ENCODE measurements around the gene KIAA1217. TPM values are rescaled to one million over a fixed set of nuclear protein-coding genes. Genes with fewer than 3 reads are reported as not detected.

Gene KIAA1217
- total RNA-seq, 2 donors from 2014 or later, result 92.5 to 188 TPM

- peak; percentile 39 for DNase-seq (ENCODE audit: low spot score)
- H3K27ac ChIP-seq, result peak overlapping the region; percentile 79 to 83
- H3K27me3 ChIP-seq (replicated peaks; ENCODE audit: insufficient read depth), result no peaks in the 10 kb centered on the region
- 40% methylated on average over 14 of the region's 14 CpGs for WGBS
- no peaks in the 10 kb centered on the region for H3K9me3 ChIP-seq
- H3K36me3 ChIP-seq, result no peaks in the 10 kb centered on the region
- H3K4me1 ChIP-seq (replicated peaks), result peaks cover 18% of the 10 kb centered on the region
- peak; percentile 46 for TF ChIP-seq POLR2A (IDR thresholded peaks at IDR 0.05)
- TF ChIP-seq, protein P1, sequence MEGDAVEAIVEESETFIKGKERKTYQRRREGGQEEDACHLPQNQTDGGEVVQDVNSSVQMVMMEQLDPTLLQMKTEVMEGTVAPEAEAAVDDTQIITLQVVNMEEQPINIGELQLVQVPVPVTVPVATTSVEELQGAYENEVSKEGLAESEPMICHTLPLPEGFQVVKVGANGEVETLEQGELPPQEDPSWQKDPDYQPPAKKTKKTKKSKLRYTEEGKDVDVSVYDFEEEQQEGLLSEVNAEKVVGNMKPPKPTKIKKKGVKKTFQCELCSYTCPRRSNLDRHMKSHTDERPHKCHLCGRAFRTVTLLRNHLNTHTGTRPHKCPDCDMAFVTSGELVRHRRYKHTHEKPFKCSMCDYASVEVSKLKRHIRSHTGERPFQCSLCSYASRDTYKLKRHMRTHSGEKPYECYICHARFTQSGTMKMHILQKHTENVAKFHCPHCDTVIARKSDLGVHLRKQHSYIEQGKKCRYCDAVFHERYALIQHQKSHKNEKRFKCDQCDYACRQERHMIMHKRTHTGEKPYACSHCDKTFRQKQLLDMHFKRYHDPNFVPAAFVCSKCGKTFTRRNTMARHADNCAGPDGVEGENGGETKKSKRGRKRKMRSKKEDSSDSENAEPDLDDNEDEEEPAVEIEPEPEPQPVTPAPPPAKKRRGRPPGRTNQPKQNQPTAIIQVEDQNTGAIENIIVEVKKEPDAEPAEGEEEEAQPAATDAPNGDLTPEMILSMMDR (IDR thresholded peaks at IDR 0.05), result no peak
- peak; percentile 5 for TF ChIP-seq POLR2AphosphoS5 (IDR thresholded peaks at IDR 0.05)
- peak overlapping the region; percentile 0 to 31 for H3K4me3 ChIP-seq
- intact Hi-C loops (cut with DNase I), result no loop called here
Observed at GRCh38 chr10:24255115-24255880, 46.4 kb downstream of the KIAA1217 start.

DNA sequence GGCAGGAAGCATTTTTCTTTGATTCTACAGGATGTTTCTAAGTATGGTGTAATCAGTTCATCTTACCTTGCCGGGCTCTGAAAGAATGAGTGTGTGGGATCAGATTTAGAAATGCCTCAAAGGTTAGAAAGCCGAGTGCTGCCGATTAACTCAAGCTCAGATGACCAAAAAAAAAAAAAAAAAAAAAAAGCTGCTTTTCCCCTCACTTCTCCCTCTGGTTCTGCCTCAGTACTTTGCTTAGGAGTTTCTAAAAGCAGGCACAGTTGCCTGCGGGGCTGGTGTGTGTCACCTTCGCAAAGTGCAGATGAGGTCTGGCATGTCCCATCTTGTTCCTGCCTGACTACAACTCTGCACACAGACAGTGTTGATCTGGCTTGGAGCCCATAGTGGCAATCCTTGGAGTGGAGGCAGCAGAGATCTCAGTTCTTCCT lies 47.0 kb downstream of the KIAA1217 start:
- no peaks in the 10 kb centered on the region for H3K36me3 ChIP-seq
- WGBS, result 22% methylated on average over 5 of the region's 5 CpGs
- no peaks in the 10 kb centered on the region for H3K9me3 ChIP-seq
- H3K27me3 ChIP-seq (replicated peaks; ENCODE audit: insufficient read depth), result no peaks in the 10 kb centered on the region
- TF ChIP-seq POLR2AphosphoS5 (IDR thresholded peaks at IDR 0.05) (peak; percentile 78), POLR2A (IDR thresholded peaks at IDR 0.05) (no peak)
- intact Hi-C loops (cut with DNase I), result no loop called here
- peak overlapping the region; percentile 79 to 83 for H3K27ac ChIP-seq
- H3K4me3 ChIP-seq, result peak overlapping the region in 1 of 2 donors; percentile 31
- DNase-seq (ENCODE audit: low spot score), result peak; percentile 91
- peaks cover 18% of the 10 kb centered on the region for H3K4me1 ChIP-seq (replicated peaks)

GRCh38 chr10:24256619-24257107 lies 47.7 kb downstream of the KIAA1217 start:
- Histone ChIP-seq H3K4me3 (peak overlapping the region in 1 of 2 donors; percentile 31), H3K4me1 (replicated peaks) (peaks cover 18% of the 10 kb centered on the region), H3K27me3 (replicated peaks; ENCODE audit: insufficient read depth) (no peaks in the 10 kb centered on the region), H3K36me3 (no peaks in the 10 kb centered on the region), H3K27ac (peak overlapping the region; percentile 79 to 83), H3K9me3 (no peaks in the 10 kb centered on the region)
- no peak for DNase-seq (ENCODE audit: low spot score)
- WGBS, result 49% methylated on average over 2 of the region's 2 CpGs
- no peak for TF ChIP-seq POLR2A (IDR thresholded peaks at IDR 0.05)
- TF ChIP-seq, protein P1 (IDR thresholded peaks at IDR 0.05), result no peak
- TF ChIP-seq POLR2AphosphoS5 (IDR thresholded peaks at IDR 0.05), result no peak
- intact Hi-C loops (cut with DNase I), result no loop called here

DNA sequence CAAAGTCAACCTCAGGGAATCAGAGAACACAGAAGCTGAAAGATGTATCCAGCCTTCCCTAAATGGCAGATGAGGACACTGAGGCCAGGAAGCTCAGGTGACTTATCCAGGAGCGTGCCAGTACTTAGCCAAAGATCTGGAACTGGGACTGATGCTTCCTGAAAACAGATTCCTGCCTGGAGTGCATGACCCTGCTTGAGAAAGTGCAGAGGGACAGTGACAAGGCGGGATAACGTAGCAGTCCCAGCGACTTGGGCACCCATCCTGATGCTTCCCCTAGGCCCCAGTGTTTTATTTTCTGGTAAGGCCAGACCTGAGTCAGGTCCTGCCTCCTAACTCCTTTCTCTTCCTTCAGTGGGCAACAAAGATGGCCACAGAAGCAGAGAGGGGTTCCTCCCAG lies 48.6 kb downstream of the KIAA1217 start:
- DNase-seq (ENCODE audit: low spot score), result no peak
- Histone ChIP-seq H3K9me3 (no peaks in the 10 kb centered on the region), H3K4me1 (replicated peaks) (peaks cover 11% of the 10 kb centered on the region), H3K4me3 (no peak overlapping the region), H3K36me3 (no peaks in the 10 kb centered on the region), H3K27ac (no peak overlapping the region), H3K27me3 (replicated peaks; ENCODE audit: insufficient read depth) (no peaks in the 10 kb centered on the region)
- no peak for TF ChIP-seq POLR2A (IDR thresholded peaks at IDR 0.05)
- no peak for TF ChIP-seq POLR2AphosphoS5 (IDR thresholded peaks at IDR 0.05)
- TF ChIP-seq, protein P1 (IDR thresholded peaks at IDR 0.05), result no peak
- 88% methylated on average over 4 of the region's 4 CpGs for WGBS
- intact Hi-C loops (cut with DNase I), result no loop called here

DNA sequence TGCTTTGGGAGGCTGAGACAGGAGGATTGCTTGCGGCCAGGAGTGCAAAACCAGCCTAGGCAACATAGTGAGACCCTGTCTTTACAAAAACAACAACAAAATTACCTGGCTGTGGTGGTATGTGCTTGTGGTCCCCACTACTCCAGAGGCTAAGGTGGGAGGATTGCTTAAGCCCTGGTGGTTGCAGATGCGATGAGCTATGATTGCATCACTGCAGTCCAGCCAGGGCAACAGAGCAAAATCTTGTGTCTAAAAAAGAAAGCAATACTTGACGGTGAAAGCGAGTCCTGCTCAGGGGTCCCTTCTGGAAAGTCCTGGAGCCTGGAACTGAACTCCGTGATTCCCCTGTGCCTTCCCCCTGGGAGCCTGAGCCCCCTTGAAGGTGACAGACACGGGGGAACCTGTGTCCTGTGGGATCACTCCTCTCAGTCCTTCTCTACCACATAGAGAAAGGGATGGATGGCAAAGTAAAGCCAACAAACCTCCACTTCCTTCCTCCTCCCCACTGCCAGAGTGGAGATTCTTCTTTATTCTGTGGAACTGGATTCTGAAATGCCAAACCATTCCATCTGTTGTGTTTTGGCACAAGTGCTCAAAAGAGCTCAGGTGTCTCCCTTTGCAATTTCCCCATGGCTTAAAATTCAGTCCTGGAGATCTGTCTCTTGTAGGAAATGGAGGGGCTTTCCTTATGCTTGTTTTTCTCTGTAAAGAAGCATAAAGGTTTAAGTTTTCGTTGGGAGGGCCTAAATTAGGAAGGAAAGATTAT lies 50.6 kb downstream of the KIAA1217 start:
- DNase-seq (ENCODE audit: low spot score), result no peak
- no peaks in the 10 kb centered on the region for H3K27me3 ChIP-seq (replicated peaks; ENCODE audit: insufficient read depth)
- intact Hi-C loops (cut with DNase I), result no loop called here
- no peak for TF ChIP-seq POLR2AphosphoS5 (IDR thresholded peaks at IDR 0.05)
- TF ChIP-seq POLR2A (IDR thresholded peaks at IDR 0.05), result no peak
- TF ChIP-seq, protein P1 (IDR thresholded peaks at IDR 0.05), result no peak
- H3K4me3 ChIP-seq, result no peak overlapping the region
- H3K4me1 ChIP-seq (replicated peaks), result peaks cover 6% of the 10 kb centered on the region
- no peaks in the 10 kb centered on the region for H3K9me3 ChIP-seq
- no peaks in the 10 kb centered on the region for H3K36me3 ChIP-seq
- 72% methylated on average over 7 of the region's 7 CpGs for WGBS
- no peak overlapping the region for H3K27ac ChIP-seq

Measured in prostate gland (tissue), 2 donors.